Esophagus mucosa (tissue), 1 donor: ENCODE measurements around the gene SLC6A16. TPM values are rescaled to one million over a fixed set of nuclear protein-coding genes. Genes with fewer than 3 reads are reported as not detected.
A peak's percentile ranks its signal among the peaks of the same experiment; 100 is the strongest.
"Not testable (repeated sequence)": the region's sequence is repeated elsewhere in the genome, so short reads cannot be mapped to it uniquely, and the experiment has no call there.

ENCODE experiments used
- ATAC-seq: fragments of 200-7000 bp; cut with Tn5 transposase; one replicate; pipeline ENCODE4 v1.9.1; 2020
- total RNA-seq: library from RNA; stranded (reverse); gene quantifications from one replicate; pipeline ENCODE4 v1.2.4, GENCODE V29; 2023
- donor health status: DM: yes; HTN: yes; CAD: no.

SLC6A16 gene
- total RNA-seq = 0.48 TPM

GRCh38 chr19:49324801-49325576 lies at the start of gene SLC6A16:
Gene SLC6A16 (minus strand): TSS chr19:49325191. CDS start chr19:49311347, 13,844 bp downstream.
- ATAC-seq = peak; percentile 15

- not testable (repeated sequence) for ATAC-seq
These were observed 48.2 kb upstream of the SLC6A16 start for GRCh38 chr19:49373174-49373573.

GRCh38 chr19:49371184-49371583 lies 46.2 kb upstream of the SLC6A16 start:
- ATAC-seq = no peak

GRCh38 chr19:49368711-49369358 lies 43.8 kb upstream of the SLC6A16 start:
- ATAC-seq = no peak

GRCh38 chr19:49366110-49366509 lies 41.1 kb upstream of the SLC6A16 start:
- no peak for ATAC-seq

- ATAC-seq = no peak
These were observed 39.2 kb upstream of the SLC6A16 start for GRCh38 chr19:49364083-49364737.

GRCh38 chr19:49363268-49364082 lies 38.5 kb upstream of the SLC6A16 start, which contains the start of gene DKKL1:
Gene DKKL1 (plus strand): TSS chr19:49363877. CDS start chr19:49363999, 122 bp downstream.
- peak; percentile 96 for ATAC-seq

- no peak for ATAC-seq
These were observed 37.9 kb upstream of the SLC6A16 start for GRCh38 chr19:49362929-49363267.

GRCh38 chr19:49362048-49362928 lies 37.3 kb upstream of the SLC6A16 start, which contains the start of gene TEAD2:
Gene TEAD2 (minus strand): TSS chr19:49362416. CDS start chr19:49360075, 2,341 bp downstream.
- ATAC-seq = no peak

GRCh38 chr19:49361438-49362047 lies 36.6 kb upstream of the SLC6A16 start:
- ATAC-seq = peak; percentile 7

- no peak for ATAC-seq
These were observed 35.1 kb upstream of the SLC6A16 start for GRCh38 chr19:49359851-49360820.

GRCh38 chr19:49357186-49357585 lies 32.2 kb upstream of the SLC6A16 start:
- ATAC-seq = no peak

- no peak for ATAC-seq
These were observed 31.4 kb upstream of the SLC6A16 start for GRCh38 chr19:49356382-49356781.

GRCh38 chr19:49355909-49356353 lies 30.9 kb upstream of the SLC6A16 start:
- ATAC-seq = peak; percentile 23

GRCh38 chr19:49349567-49349966 lies 24.6 kb upstream of the SLC6A16 start:
- no peak for ATAC-seq

- ATAC-seq = no peak
These were observed 23.6 kb upstream of the SLC6A16 start for GRCh38 chr19:49348305-49349189.

- ATAC-seq = peak; percentile 85
These were observed 22.8 kb upstream of the SLC6A16 start for GRCh38 chr19:49347835-49348234.

GRCh38 chr19:49347191-49347590 lies 22.2 kb upstream of the SLC6A16 start:
- ATAC-seq = no peak
